ENCODE results near the gene SENP5.

The SENP5 gene

DNA sequence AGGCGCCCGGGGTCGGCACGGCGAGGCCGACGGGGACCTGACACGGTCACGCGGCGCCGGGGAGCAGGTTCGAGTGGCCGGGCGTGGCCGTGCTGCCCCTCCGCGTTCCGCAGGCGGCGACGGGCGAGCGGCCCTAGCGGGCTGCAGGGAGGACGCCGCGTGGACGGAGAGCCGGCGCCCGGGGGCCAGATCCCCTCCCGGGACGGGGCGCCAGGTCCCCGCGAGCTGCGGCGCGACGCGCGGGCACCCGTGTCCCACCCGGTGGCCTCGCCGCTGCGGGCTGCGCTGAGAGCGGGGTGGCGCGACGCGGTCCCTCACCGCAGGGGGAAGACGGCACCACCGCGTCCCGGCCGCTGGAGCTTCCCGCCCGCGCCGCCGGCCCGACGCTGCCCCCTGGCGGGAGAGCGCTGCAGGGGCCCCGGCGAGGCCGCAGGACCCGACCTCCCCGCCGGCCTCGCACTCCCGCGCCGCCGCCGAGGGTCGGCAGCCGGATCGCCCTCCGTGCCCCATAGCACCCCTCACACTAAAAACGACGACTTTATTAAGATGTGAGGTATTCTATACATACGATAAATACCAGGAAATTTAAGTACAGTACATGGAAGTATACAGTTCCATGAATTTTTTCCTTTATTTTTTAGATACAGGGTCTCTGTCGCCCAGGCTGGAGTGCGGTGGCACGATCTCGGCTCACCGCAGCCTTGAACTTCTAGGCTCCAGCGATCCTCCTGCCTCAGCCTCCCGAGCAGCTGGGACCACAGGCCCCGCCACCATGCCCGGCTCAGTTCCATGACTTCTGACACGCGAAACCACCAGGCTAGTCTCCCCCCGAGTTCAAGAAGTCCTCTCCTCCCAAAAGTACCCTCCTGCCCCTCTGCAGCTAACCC is 102.2 kb downstream of the SENP5 start:
- DNase-seq = peak; percentile 67

DNA sequence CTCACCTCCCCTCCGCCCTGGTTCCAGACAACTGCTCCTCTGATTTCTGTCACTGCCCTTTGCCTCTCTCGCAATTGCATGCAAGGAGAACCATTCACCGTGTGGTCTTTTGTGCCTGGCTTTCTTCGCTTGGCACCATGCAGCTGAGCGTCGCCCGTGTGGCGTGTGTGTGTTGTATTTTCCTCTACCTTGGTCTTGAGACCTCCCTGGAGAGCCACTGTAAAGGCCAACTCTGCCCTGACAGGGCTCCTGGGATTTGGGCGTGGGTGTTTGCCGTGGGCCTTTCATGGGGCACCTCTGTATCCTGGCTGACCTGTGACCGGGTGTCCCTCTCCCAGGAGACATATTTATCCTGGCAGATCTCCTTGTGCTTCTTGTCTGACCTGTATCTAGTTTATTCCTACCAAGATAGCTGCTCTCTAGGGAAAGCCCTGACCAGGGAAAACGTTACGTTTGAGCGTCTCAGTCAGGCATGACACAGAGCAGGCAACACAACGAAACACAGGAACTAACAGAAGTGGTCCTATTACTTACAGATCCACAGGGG is 102.9 kb downstream of the SENP5 start:
- no peak for DNase-seq

DNA sequence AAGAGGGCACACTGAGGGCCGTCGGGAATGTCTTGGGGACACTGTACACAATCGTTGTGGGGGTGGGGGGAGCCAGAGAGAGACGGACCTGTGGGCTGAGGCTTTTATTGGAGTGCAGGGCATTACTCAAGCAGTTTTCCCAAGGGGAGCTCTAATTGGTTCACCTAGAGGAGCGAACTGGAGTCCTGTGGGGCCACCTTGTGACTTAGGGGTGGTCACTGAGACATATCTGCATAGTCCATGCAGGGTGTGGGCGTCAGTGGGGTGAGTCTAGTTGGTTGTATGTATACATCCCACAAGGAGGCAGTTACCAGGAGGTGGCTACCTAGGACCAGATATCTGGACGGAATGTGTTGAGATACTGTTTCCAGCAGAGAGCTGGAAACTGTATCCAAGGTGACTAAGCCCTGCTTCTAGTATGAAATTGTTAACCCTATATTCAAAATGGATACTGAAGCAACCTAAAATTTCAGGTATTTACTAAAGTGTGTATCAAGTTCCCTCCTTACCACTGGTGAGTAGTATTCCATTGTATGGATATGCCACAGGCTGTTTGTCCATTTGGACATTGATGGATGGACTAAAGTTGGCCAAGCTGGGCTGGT is 103.5 kb downstream of the SENP5 start:
- no peak for DNase-seq

DNA sequence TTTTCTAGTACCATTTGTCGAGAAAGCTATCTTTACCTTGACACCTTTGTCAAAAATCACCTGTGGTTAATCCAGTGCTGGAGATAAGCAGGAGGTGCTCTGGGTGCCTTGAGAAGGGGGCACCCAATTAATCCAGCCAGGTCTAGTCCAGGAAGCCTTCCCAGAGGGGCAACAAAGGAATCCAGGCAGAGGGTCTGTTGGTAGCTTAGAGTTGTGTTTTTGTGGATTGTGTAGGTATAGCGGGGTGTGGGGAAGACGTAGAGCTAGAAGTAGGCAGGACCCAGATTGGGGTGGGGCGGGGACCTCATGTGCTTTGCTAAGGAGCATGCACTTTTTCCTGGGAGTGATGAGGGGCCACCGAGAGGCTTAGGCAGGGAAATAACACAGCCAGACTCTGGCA is 106.9 kb downstream of the SENP5 start:
- no peak for DNase-seq

DNA sequence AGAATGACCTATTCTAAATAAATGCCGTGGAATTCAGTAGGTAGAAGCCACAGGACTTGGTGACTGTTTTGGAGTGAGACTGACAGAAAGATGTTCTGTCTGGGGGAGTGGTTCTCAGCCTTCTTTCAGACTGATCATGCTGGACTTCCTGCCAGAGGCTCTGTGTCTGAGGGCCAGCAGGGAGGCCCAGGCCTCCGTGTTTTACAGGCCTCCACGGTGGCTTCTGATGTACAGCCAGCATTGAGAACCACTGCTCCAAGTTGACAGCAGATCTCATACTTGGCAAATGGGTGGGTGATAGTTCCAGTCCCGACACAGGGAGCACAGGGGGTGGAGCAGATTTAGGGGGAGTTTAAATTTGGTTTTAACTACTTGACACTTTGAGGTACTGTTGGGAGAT is 107.6 kb downstream of the SENP5 start:
- DNase-seq = no peak

DNA sequence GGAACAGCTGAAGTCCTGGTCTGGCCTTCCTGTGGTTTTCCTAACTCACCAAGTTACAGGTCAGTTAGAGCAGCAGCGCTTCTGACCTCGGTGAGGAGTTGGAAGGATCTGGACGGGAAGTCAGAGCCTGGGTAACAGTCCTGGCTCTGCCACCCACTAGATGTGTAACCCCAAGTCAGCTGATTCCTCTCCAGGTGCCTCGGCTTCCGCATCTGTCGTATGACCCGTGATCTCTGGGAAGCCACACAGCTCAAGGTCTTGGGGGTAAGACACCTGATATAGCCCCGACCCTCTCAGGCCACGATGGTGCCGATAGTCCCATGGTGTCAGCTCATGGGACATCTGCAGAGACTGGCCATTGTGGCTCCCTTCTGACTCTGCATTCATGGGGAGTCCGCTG is 109.2 kb downstream of the SENP5 start:
- DNase-seq = no peak

DNA sequence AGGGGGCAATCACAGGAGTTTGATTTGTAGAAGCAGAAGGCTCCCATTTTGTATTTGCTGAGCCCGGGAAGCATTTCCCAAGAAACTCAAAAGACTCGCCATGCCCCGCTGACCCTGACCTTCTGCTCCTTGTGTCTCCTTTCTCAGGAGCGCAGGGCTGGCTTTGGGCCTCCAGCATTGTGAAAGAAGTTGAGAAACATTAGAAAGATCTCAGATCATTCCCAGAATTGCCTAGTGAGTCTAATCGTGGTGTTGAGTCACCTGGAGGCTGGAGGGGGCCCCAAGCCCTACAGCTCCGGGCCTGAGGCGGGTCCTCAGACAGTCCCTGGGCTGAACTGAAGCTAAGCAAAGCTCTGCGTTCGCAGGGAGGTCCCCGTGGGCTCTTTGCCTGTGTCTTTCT is 111.8 kb downstream of the SENP5 start:
- no peak for DNase-seq

DNA sequence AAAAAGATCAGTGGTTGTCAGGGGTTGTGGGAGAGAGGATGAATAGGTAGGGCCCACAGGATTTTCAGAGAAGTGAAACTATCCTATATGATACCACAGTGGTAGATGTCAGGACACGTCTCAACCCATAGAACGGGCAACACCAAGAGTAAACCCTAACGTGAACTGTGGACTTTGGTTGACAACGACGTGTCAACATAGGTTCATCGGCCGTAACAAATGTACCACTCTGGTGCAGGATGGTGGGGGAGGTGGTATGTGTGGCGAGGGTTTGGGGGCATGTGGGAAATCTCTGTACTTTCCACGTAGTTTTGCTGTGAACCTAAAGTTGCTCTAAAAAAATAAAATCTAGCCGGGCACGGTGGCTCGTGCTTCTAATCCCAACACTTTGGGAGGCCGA is 113.9 kb downstream of the SENP5 start:
- no peak for DNase-seq

DNA sequence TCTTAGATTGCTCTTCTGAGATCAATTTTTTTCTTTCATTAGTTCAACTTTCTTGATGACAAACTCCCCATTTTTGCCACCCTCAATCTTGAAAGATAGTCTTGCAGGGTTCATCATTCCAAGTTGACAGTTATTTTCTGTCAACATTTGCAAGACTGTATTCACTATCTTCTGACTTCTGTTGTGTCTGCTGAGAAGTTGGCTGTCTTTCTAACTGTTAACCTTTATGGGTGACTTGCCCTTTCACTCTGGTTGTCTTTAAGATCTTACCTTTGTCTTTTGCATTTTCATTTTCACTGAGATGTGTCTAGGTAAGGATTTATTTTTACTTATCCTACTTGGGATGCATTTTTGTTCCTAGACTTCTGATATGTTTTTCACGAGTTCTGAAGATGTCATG is 115.5 kb downstream of the SENP5 start:
- DNase-seq = no peak

All from inflammatory macrophage treated with lipopolysaccharide for 4 hours (primary cell).